Activated CD4-positive, alpha-beta T cell treated with anti-CD3 and anti-CD28 coated beads, Interleukin-2, Interleukin-6, amounts not matched to agents 100 ng/mL and 50 ng/mL, durations not matched to agents 16 hours and 8 hours (primary cell): Measurements from ENCODE around the gene BYSL.

Source experiments
- DNase-seq: peaks from one replicate; pipeline ENCODE4 v3.0.0-alpha.2; 2020

Gene BYSL

GRCh38 chr6:41917528-41917927, 3.8 kb upstream of the BYSL start:
- DNase-seq = peak; percentile 65

GRCh38 chr6:41921712-41921998, 356 bp downstream of the BYSL start:
- no peak for DNase-seq

- no peak for DNase-seq
Measured at GRCh38 chr6:41922154-41922553, 855 bp downstream of the BYSL start.

GRCh38 chr6:41927253-41927652, 6.0 kb downstream of the BYSL start:
- no peak for DNase-seq

- no peak for DNase-seq
Measured at GRCh38 chr6:41929924-41930323, 8.6 kb downstream of the BYSL start.

- DNase-seq = no peak
Measured at GRCh38 chr6:41931792-41932191, 10.5 kb downstream of the BYSL start.

GRCh38 chr6:41932378-41932777, 11.1 kb downstream of the BYSL start:
- DNase-seq = no peak

- DNase-seq = no peak
Measured at GRCh38 chr6:41934278-41935192, 13.2 kb downstream of the BYSL start.

GRCh38 chr6:41935193-41935574, 13.9 kb downstream of the BYSL start:
- no peak for DNase-seq

GRCh38 chr6:41935685-41936072, 14.4 kb downstream of the BYSL start:
- DNase-seq = no peak

GRCh38 chr6:41936073-41936837, 15.0 kb downstream of the BYSL start:
- DNase-seq = peak; percentile 95

- DNase-seq = no peak
Measured at GRCh38 chr6:41937472-41937860, 16.2 kb downstream of the BYSL start.

GRCh38 chr6:41937861-41938574, 16.7 kb downstream of the BYSL start:
- DNase-seq = peak; percentile 63

- no peak for DNase-seq
Measured at GRCh38 chr6:41938590-41939175, 17.4 kb downstream of the BYSL start.

GRCh38 chr6:41939176-41939847, 18.0 kb downstream of the BYSL start:
- peak; percentile 72 for DNase-seq

- DNase-seq = peak; percentile 68
Measured at GRCh38 chr6:41939848-41940758, 18.8 kb downstream of the BYSL start.

GRCh38 chr6:41940759-41941279, 19.5 kb downstream of the BYSL start:
- peak; percentile 74 for DNase-seq

- DNase-seq = peak; percentile 96
Measured at GRCh38 chr6:41941280-41942066, 20.2 kb downstream of the BYSL start, which contains the start of gene CCND3. Gene CCND3, minus strand, starts transcription at chr6:41941808. Its CDS starts 159 bp downstream, at chr6:41941649.

- no peak for DNase-seq
Measured at GRCh38 chr6:41942067-41942851, 21.0 kb downstream of the BYSL start.
